Right kidney (tissue), 1 donor: ENCODE results near the gene ROR1.

ENCODE experiments used
- DNase-seq: peaks from one replicate; pipeline ENCODE4 v3.0.0-alpha.2; 2016

Gene ROR1

GRCh38 chr1:63908016-63908415 lies 134.2 kb downstream of the ROR1 start:
- no peak for DNase-seq

GRCh38 chr1:63909526-63909925 lies 135.7 kb downstream of the ROR1 start:
- no peak for DNase-seq

DNA sequence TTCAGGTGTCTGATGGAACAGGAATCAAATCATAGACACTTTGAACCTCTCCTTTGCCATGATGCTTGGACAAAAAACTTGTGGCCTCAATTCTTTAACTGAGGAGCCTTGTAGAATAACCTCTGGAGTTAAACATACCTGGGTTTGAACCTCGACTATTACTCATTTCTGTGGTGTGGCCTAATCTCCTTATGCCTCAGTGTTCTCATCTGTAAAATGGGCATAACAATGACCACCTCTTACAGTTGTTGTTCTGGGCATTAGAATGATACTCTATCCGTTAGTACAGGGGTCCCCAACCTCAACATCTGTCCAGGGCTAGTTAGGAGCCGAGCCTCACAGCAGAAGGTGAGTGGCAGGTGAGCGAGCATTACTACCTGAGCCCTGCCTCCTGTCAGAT lies 137.2 kb downstream of the ROR1 start:
- DNase-seq = no peak

GRCh38 chr1:63912643-63913042 lies 138.8 kb downstream of the ROR1 start:
- DNase-seq = no peak

- DNase-seq = no peak
Measured at GRCh38 chr1:63913533-63913932, 139.7 kb downstream of the ROR1 start.

DNA sequence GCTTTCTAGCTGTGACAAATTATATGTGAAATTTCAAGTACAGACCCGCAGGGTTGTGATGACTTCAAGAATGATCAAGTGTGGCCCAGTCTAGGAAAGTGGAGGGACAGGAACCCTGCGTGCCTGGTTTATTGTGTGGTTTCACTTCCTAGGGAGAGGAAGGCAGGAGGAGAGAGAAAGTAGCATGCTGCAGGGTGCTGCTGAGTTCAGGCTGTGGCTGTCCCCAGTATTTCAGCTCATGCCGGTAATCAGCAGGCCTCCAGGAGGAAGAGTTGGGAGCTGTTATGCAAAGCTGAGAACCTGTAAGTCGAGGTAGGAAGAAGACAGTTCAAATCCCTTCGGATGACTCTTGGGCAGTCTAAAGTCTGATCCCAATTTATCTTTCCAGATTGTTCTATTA lies 140.4 kb downstream of the ROR1 start:
- DNase-seq = no peak

DNA sequence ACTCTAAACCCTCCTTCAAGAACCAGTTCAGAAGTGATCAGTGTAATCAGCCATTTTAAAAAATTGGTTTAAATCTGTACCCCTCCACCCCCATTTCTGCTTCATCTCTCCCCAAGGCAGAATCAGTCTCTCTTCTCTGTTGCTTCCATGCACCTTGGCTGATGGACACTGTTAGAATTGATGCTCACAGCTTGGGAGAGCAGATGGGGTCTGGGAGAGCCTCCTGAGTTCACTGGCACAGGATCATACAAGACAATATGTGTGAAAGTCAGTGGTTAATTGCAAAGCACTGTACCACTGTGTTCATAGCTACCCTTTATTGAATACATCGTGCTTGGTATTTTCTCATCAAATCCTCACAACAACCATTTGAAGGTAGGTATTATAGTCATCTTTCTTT lies 140.9 kb downstream of the ROR1 start:
- no peak for DNase-seq

GRCh38 chr1:63915121-63915520 lies 141.3 kb downstream of the ROR1 start:
- DNase-seq = no peak

DNA sequence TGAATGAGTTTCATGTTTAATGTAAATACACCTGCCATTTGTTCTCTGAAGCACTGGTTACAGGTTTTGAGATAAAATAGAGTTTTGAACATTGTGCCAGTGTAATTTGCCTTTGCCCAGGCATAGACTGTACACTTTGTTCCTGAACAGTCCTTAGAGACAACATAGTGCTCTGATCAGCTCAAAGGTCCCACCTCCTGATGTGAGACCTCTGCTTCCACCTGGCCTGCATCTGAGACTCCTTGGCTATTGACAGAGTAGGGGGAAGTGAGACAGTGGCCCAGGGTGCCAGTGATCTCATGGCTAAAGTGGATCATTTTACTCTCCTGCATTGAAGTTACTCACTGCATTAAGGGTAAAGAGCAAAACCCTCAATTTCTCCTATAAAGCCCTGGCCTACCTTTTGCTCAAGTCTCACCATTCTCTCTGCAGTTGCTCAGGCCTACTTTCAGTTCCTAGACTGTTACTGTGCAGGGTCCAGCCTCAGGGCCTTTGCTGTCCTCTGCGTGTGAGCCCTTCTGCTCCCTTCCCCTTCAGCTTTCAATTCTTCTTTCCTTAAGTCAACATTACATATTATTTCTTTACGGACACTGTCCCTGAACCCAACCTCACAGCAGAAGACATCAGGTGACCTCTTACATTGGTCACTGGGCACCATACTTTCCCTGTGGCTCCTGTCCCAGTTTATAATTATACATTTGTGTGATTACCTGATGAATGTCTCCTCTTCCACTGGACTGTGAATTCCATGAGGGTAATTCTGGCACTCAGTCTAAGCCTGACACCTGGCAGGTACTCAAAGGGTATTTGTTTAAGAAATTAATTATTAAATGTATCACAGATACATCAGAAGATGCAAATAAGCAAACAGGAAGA lies 142.9 kb downstream of the ROR1 start:
- no peak for DNase-seq

- no peak for DNase-seq
Measured at GRCh38 chr1:63917571-63918417, 144.0 kb downstream of the ROR1 start.

DNA sequence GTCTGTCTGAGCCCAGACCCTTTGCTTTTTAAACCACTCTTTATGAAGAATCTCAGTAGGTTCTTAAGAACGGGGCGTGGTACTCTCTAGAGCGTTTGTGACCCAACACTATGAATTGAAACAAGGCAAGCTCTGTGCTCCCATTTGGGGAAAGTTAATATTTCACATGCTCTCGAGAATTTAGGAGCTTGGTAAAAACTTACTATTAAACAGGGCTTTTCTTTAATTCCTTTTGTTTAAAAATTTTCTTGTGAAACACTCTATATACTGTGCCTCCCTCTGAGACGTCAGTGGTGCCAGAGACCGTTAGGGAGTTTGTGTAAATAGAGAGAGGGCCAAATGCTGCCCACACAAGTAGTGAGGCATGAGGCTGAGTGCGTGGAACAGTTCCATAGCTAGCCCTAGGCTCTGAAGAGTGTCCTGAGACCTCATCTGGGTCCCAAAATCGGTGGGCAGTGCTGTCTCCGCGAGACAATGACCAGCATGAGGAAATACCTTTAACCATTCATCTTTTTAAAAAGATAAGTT lies 144.7 kb downstream of the ROR1 start:
- no peak for DNase-seq

DNA sequence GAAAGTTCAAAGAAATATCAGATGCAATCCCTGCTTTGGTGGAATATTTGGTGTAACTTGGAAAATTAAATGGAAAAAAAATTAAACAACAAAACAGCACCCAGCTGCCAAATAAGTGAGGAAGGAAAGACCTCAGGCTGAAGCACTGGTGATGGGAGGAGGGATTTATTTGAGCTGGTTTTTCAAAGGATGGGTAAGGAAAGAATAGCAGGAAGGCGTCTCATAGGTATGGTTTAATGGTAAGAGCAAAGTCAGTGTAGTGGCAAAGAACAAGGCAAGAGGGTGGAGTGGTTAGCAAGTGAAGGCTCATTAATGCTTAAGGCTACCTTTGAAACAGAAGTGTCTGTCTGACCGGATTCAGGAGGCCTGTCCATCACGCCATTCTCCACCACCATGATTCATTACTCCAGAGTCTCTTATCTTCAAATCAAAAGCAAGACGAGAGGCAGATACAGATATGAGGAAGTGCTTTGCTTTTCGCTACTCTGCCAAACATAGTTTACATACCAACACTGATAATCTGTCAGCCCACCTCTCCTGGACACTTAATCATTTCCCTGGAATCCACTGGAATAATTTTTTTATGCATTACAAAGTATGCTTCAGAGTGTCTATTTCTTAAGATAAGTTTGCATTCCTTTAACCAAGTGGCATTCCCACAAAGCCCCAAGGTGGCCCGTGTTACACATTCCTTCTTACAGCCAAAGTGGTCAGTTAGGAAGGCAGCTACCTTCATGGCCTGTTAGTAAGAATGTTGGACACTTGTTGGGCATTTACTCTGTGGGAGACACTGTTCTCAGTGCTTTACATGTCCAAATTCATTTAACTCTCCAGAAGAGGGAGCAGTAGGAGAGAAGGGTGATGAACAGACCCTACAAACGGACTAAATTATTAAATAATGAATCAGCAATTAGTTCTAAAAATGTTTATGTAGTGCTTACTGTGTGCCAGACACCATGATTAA lies 146.6 kb downstream of the ROR1 start:
- DNase-seq = no peak

DNA sequence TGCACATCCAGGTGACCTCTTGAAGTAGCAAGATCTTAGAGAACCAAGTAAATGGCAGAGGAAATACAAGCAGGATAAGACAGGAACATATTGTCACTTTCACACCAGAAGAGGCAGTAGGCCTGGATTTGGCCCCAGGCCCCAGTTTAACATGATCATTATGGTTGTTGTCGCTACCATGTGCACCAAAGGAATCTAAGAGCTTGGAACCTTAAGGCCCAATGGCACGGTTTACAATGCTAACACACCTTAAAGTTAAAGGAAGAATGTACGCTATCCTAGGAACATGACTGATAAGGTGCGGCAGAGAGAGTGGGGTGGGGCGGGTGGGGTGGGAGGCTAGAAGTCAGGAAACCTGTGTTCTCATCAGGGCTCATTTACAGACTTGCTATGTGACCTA lies 147.5 kb downstream of the ROR1 start:
- DNase-seq = no peak

GRCh38 chr1:63921802-63922201 lies 148.0 kb downstream of the ROR1 start:
- DNase-seq = no peak

DNA sequence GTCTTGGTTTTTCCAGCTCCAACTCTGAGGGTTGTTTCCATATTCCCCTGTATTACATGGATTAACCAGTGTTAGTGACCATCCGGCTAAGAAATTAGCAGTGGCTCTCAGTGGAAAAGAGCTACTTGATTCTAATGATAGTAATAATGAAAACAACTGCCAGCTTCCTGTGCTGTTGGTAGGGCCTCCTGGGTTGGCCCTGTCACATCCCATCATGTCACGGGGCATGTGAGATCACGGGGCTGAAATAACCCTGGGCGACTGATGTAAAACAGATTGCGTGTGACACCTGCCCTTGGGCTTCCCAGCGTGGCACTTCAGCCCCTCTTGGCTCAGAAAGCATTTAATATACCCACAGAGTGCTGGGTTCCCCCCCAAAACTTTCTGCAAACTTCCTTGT lies 149.0 kb downstream of the ROR1 start:
- DNase-seq = no peak

GRCh38 chr1:63923302-63923701 lies 149.5 kb downstream of the ROR1 start:
- no peak for DNase-seq

- no peak for DNase-seq
Measured at GRCh38 chr1:63924600-63924999, 150.8 kb downstream of the ROR1 start.

DNA sequence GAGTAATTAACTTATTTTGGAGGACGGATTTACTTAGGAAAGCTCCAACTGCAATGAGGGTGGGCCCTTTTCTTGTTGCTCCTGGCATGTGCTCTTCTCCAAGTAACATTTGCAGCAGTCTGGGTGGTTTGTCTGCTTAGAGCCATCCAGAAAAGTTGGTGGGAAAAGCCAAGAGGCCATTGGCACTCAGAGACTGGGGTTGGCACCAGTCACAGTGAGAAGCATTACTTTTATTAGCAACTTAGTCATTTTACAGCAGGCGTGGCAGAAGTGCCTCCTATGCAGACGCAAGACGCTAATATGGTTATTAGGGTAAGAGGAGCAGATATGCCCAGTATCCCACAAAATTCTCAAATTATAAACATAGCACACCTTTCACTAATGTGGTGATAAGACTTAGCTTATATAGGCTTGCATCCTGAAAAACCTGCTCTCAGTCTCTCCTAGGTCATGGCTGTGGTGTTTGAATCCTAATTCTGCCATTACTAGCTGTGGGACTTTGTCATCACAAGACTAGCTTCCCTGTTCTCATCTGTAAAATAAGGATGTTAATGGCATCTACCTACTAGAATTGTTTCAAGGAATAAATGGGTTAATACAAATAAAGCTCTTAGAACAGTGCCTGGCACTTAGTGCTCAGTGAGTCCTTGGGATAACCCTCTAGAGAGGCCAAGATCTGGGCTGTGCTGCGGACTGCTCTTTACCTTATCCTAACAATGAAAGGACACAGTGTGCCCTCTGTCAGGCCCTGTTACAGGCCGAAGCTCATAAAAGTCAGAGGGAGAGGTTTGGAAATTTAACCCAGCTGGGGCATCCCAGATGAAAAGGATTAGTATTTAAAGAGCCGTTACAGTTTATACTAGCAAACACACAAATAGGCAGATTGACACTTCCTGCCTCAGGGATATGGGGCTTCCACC lies 154.6 kb downstream of the ROR1 start:
- no peak for DNase-seq

DNA sequence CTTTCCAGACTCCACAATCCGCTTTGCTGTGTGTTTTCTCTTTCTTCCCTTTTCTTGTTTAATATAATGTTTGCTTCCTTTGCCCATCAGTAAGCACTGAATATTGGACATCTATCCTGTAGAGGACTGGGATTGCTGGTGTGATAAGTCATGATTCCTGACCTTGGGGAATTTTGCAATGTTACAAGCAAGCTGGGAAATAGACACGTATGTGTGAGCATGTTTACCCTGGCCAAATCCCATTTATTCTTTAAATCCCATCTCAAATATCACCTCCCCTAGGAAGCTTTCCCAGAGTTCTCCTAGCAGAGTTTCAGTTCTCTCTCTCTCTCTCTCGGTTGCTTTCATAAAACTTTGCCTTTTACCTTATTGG lies 155.3 kb downstream of the ROR1 start:
- no peak for DNase-seq

GRCh38 chr1:63931468-63931867 lies 157.7 kb downstream of the ROR1 start:
- no peak for DNase-seq

DNA sequence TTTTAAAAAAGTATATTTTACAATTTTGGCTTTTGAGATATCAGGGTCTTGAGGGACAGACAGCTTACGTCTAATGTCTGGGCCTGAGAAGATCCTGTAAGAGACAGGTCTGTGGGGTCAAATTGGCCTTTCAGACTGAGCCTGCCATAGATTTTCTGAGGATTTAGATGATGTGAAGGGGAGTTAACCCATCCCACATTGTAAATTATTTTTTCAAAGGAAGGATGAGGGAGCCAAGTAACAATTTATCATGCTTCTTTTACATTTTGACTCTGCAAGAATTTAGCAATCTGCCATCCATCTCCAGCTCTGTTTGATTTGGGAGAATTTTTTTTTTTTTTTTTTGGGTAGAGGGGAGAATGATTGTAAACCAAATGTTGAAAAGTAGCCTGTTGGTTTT lies 160.9 kb downstream of the ROR1 start:
- DNase-seq = no peak
